AG20443 (cell line): Measurements from ENCODE around the gene LYL1.

ENCODE experiments used
- DNase-seq: peaks from one replicate; pipeline ENCODE4 v3.0.0; 2012; ENCODE audit warnings: low spot score, mixed read lengths

Gene LYL1

GRCh38 chr19:13055213-13056051 is 47.2 kb downstream of the LYL1 start:
- DNase-seq, result peak; percentile 91

- DNase-seq, result no peak
Observed at GRCh38 chr19:13054626-13055212, 47.9 kb downstream of the LYL1 start.

GRCh38 chr19:13053761-13054625 is 48.7 kb downstream of the LYL1 start:
- peak; percentile 91 for DNase-seq

GRCh38 chr19:13053238-13053637 is 49.4 kb downstream of the LYL1 start:
- DNase-seq, result no peak

- no peak for DNase-seq
Observed at GRCh38 chr19:13052447-13053175, 50.0 kb downstream of the LYL1 start.

GRCh38 chr19:13051557-13052165 is 51.0 kb downstream of the LYL1 start:
- no peak for DNase-seq

- DNase-seq, result no peak
Observed at GRCh38 chr19:13050274-13050673, 52.4 kb downstream of the LYL1 start.
